Osteoblast (primary cell): ENCODE results near the gene LRRC9. TPM values are rescaled to one million over a fixed set of nuclear protein-coding genes. Genes with fewer than 3 reads are reported as not detected.

ENCODE experiments used
- DNase-seq: peaks from one replicate; pipeline ENCODE4 v3.0.0; 2011; ENCODE audit warnings: low spot score, mixed read lengths; ENCODE audit not compliant: insufficient read length; ENCODE audit errors: missing footprints
- H2AFZ ChIP-seq: 2 replicates; pipeline ENCODE4 v1.6.0; 2011; ENCODE audit warnings: mild to moderate bottlenecking, low read length
- H3K27ac ChIP-seq: 2 replicates; pipeline ENCODE4 v1.5.1; 2011; ENCODE audit warnings: mild to moderate bottlenecking, low read depth, low read length, moderate library complexity
- H3K27me3 ChIP-seq: 2 replicates; pipeline ENCODE4 v1.6.0; 2012; ENCODE audit warnings: mild to moderate bottlenecking, control low read depth, inconsistent platforms, low read length, moderate library complexity; ENCODE audit not compliant: insufficient read depth
- H3K36me3 ChIP-seq: 2 replicates; pipeline ENCODE4 v1.5.1; 2011; ENCODE audit warnings: mild to moderate bottlenecking, low read length, control low read depth, moderate library complexity; ENCODE audit not compliant: insufficient read depth
- H3K4me1 ChIP-seq: 2 replicates; pipeline ENCODE4 v1.5.1; 2011; ENCODE audit warnings: mild to moderate bottlenecking, low read length, control low read depth, moderate library complexity; ENCODE audit not compliant: insufficient read depth
- H3K4me2 ChIP-seq: 2 replicates; pipeline ENCODE4 v1.6.0; 2011; ENCODE audit warnings: mild to moderate bottlenecking, low read length; ENCODE audit not compliant: insufficient read depth
- H3K4me3 ChIP-seq: fragments of 200-600 bp; sonication (generic); 3 replicates; pipeline ENCODE4 v1.5.1; 2012; ENCODE audit warnings: mild to moderate bottlenecking, low read length, inconsistent platforms; ENCODE audit not compliant: insufficient read depth
- H3K79me2 ChIP-seq: 2 replicates; pipeline ENCODE4 v1.6.0; 2012; ENCODE audit warnings: mild to moderate bottlenecking, low read length, control low read depth, inconsistent platforms; ENCODE audit not compliant: insufficient read depth
- H3K9me3 ChIP-seq: 2 replicates; pipeline ENCODE4 v1.5.1; 2011; ENCODE audit warnings: low read depth, low read length, control low read depth
- H4K20me1 ChIP-seq: 2 replicates; pipeline ENCODE4 v1.6.0; 2012; ENCODE audit warnings: mild to moderate bottlenecking, low read length, control low read depth; ENCODE audit not compliant: insufficient read depth
- total RNA-seq: library from RNA; depleted of rRNA; stranded (reverse); fragments of >200 nt; gene quantifications from 2 replicates; pipeline ENCODE4 v1.2.3, GENCODE V29; 2012
- TF ChIP-seq, protein P1 (sequence below): IDR thresholded peaks from 2 replicates; pipeline ENCODE4 v1.5.1; 2011; ENCODE audit warnings: mild to moderate bottlenecking, low read depth, low read length, moderate library complexity; ENCODE audit errors: extremely low read depth

Gene LRRC9
- total RNA-seq, 1 donor, result not detected

DNA sequence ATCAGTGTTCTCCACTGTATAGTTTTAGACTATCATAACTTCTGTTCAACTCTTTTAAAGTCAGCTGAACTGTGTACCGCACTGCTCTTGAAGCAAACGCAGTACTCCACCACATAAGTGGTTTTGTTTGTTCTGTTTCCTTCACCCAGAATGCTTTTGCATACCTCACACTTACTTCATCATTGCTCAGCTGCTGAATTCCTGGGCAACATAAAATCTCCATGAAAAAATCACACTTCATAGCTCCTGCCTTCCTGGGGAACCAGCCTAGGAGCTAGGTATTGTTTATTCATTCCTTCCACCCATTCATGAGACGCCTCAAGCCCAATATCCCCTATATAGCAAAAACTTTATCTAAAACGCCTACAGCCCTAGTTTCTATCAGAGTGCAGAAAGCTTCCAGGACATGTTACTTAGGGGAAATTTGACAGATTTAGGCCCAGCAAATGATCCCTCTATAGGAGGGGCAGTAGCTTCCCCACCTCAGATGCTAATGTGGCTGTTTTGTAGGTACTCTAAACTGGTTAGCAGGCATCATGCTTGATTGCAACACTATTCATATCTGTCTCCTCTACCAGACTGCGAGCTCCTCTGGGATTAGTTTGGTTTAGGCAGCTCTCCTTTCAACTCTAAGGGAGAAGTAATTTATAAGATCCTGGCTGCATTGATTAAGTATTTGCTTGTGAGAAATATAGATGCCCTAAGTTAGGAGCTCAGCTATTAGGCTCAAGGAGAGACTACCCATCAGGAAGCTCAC lies 44.5 kb downstream of the LRRC9 start:
- TF ChIP-seq, protein P1, sequence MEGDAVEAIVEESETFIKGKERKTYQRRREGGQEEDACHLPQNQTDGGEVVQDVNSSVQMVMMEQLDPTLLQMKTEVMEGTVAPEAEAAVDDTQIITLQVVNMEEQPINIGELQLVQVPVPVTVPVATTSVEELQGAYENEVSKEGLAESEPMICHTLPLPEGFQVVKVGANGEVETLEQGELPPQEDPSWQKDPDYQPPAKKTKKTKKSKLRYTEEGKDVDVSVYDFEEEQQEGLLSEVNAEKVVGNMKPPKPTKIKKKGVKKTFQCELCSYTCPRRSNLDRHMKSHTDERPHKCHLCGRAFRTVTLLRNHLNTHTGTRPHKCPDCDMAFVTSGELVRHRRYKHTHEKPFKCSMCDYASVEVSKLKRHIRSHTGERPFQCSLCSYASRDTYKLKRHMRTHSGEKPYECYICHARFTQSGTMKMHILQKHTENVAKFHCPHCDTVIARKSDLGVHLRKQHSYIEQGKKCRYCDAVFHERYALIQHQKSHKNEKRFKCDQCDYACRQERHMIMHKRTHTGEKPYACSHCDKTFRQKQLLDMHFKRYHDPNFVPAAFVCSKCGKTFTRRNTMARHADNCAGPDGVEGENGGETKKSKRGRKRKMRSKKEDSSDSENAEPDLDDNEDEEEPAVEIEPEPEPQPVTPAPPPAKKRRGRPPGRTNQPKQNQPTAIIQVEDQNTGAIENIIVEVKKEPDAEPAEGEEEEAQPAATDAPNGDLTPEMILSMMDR, result no peak
- H3K4me3 ChIP-seq, result no peak overlapping the region
- no peak overlapping the region for H3K4me2 ChIP-seq
- H3K9me3 ChIP-seq, result no peaks in the 10 kb centered on the region
- H2AFZ ChIP-seq, result no peak overlapping the region
- H4K20me1 ChIP-seq, result no peaks in the 10 kb centered on the region
- no peaks in the 10 kb centered on the region for H3K27me3 ChIP-seq
- H3K4me1 ChIP-seq, result peaks cover 4% of the 10 kb centered on the region
- no peak for DNase-seq
- H3K36me3 ChIP-seq, result no peaks in the 10 kb centered on the region
- no peaks in the 10 kb centered on the region for H3K79me2 ChIP-seq
- H3K27ac ChIP-seq, result no peak overlapping the region

DNA sequence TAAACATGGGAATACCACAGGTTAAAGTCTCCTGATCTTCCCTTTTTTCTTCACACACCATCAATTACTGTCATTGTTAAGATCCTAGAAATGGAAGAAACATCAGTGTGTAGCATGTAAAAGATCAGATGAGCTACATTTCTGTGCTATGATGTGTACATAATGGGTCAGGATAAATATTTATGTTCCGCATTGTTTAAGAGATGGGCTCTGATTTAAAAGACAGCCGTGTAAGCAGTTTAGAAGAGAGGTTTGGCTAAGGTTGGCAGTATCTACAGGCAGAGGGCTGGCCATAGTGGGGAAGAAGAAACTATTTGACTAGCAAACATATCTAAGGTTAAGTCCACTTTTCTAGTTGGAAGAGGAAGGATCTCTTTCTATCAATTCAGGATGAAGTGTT lies 49.4 kb downstream of the LRRC9 start:
- H3K9me3 ChIP-seq, result no peaks in the 10 kb centered on the region
- no peaks in the 10 kb centered on the region for H3K36me3 ChIP-seq
- H3K27ac ChIP-seq, result no peak overlapping the region
- H3K79me2 ChIP-seq, result no peaks in the 10 kb centered on the region
- H3K4me3 ChIP-seq, result no peak overlapping the region
- H3K4me1 ChIP-seq, result peaks cover 4% of the 10 kb centered on the region
- no peaks in the 10 kb centered on the region for H4K20me1 ChIP-seq
- H3K4me2 ChIP-seq, result no peak overlapping the region
- TF ChIP-seq, protein P1, result no peak
- no peaks in the 10 kb centered on the region for H3K27me3 ChIP-seq
- no peak for DNase-seq
- no peak overlapping the region for H2AFZ ChIP-seq

DNA sequence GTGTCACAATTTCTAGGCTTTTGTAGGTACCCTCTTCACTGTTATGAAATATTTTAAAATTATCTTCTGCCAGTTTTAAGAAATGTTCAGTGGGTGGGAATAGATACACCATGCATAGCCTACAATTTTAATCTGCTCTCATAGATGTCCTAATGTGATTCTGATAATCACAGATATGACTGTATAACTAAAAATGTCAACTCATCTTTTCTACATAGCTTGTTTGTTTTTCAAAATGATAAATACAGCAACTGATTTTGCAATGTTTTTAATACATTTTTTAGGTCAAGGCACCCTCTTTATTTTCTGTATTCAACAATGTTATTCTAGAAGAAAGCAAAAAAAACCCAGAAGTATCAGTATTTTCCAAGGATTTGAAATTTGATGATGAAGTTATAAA lies 61.6 kb downstream of the LRRC9 start:
- Histone ChIP-seq H3K4me1 (no peaks in the 10 kb centered on the region), H3K79me2 (no peaks in the 10 kb centered on the region), H3K4me3 (no peak overlapping the region), H3K36me3 (no peaks in the 10 kb centered on the region), H3K27me3 (no peaks in the 10 kb centered on the region), H2AFZ (no peak overlapping the region), H3K27ac (no peak overlapping the region), H4K20me1 (no peaks in the 10 kb centered on the region), H3K4me2 (no peak overlapping the region), H3K9me3 (no peaks in the 10 kb centered on the region)
- TF ChIP-seq, protein P1, result no peak
- no peak for DNase-seq

DNA sequence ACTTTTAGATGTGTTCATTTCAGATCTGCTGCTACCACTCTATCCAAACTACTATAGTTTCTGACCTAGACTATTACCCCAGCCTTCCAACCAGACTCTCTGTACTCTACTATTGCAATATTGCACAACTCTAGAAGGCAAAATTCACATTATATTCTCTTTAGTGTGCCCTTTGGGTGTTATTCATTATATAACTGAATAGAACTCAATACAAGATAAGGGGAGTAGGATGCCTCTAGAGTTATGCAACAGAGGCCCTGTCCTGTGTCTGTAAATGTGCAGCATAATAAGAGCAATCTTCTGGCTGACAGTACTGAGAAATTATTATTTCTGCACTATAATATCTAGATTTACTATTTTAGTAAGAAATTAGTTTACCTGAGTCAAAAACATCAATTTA lies 63.1 kb downstream of the LRRC9 start:
- Histone ChIP-seq H2AFZ (no peak overlapping the region), H3K79me2 (no peaks in the 10 kb centered on the region), H3K27ac (no peak overlapping the region), H3K9me3 (no peaks in the 10 kb centered on the region), H3K4me3 (no peak overlapping the region), H3K27me3 (no peaks in the 10 kb centered on the region), H4K20me1 (no peaks in the 10 kb centered on the region), H3K36me3 (no peaks in the 10 kb centered on the region), H3K4me2 (no peak overlapping the region), H3K4me1 (no peaks in the 10 kb centered on the region)
- DNase-seq, result no peak
- TF ChIP-seq, protein P1, result no peak
